Upper lobe of left lung (tissue), 4 donors: ENCODE results near the gene R3HDM2.

ENCODE experiments used
- EP300 ChIP-seq, 4 donors: sonication (generic); formaldehyde crosslinking; IDR thresholded peaks; one replicate each; pipeline ENCODE4 v1.5.1; 2017; ENCODE audit warnings: antibody characterized with exemption in 4 of 4, control low read depth in 2 of 4
- POLR2A ChIP-seq, 4 donors: fragments of 450-650 bp; IDR thresholded peaks; one replicate each; pipeline ENCODE4 v1.5.1; 2016 to 2017; ENCODE audit warnings: antibody characterized with exemption in 4 of 4, mild to moderate bottlenecking in 2 of 4
- POLR2AphosphoS5 ChIP-seq, 2 donors: sonication (generic); formaldehyde crosslinking; IDR thresholded peaks; one replicate each; pipeline ENCODE4 v1.5.1; 2017; ENCODE audit warnings: antibody characterized with exemption in 2 of 2
- TF ChIP-seq, protein P1 (sequence below), 6 experiments: fragments of 450-650 bp in 4 of 6; fragments of 200-600 bp in 2 of 6; sonication (generic) in 2 of 6; IDR thresholded peaks; one replicate each; pipeline ENCODE4 v1.5.1; 2016 to 2019; ENCODE audit warnings: antibody characterized with exemption in 6 of 6

- TF ChIP-seq, protein P1, sequence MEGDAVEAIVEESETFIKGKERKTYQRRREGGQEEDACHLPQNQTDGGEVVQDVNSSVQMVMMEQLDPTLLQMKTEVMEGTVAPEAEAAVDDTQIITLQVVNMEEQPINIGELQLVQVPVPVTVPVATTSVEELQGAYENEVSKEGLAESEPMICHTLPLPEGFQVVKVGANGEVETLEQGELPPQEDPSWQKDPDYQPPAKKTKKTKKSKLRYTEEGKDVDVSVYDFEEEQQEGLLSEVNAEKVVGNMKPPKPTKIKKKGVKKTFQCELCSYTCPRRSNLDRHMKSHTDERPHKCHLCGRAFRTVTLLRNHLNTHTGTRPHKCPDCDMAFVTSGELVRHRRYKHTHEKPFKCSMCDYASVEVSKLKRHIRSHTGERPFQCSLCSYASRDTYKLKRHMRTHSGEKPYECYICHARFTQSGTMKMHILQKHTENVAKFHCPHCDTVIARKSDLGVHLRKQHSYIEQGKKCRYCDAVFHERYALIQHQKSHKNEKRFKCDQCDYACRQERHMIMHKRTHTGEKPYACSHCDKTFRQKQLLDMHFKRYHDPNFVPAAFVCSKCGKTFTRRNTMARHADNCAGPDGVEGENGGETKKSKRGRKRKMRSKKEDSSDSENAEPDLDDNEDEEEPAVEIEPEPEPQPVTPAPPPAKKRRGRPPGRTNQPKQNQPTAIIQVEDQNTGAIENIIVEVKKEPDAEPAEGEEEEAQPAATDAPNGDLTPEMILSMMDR (IDR thresholded peaks at IDR 0.05) = no peak
- TF ChIP-seq POLR2A (IDR thresholded peaks at IDR 0.05) = no peak
- no peak for TF ChIP-seq POLR2AphosphoS5 (IDR thresholded peaks at IDR 0.05)
- TF ChIP-seq EP300 (IDR thresholded peaks at IDR 0.05) = no peak
Measured at GRCh38 chr12:57456737-57457490, 26.1 kb upstream of the R3HDM2 start.
